Right atrium auricular region (tissue), 2 donors: ENCODE measurements around the gene GXYLT1. TPM values are rescaled to one million over a fixed set of nuclear protein-coding genes. Genes with fewer than 3 reads are reported as not detected.

ENCODE experiments used
- DNase-seq: peaks from one replicate; pipeline ENCODE4 v3.0.0-alpha.2; 2019; ENCODE audit warnings: low spot score
- H3K27ac ChIP-seq, 2 donors: fragments of 200-600 bp; sonication (generic); 1 replicate in 1 of 2; 2 replicates in 1 of 2; pipeline ENCODE4 v1.5.1; 2016 to 2019
- H3K27me3 ChIP-seq, 2 donors: fragments of 200-600 bp; sonication (generic); one replicate each; pipeline versions ENCODE4 v1.5.1 to v1.6.0; 2017 to 2019
- H3K36me3 ChIP-seq: fragments of 200-600 bp; sonication (generic); one replicate; pipeline ENCODE4 v1.5.1; 2016
- H3K4me1 ChIP-seq, 2 donors: fragments of 200-600 bp; sonication (generic); one replicate each; pipeline versions ENCODE4 v1.5.1 to v1.6.0; 2017 to 2019
- H3K4me3 ChIP-seq, 2 donors: fragments of 200-600 bp; sonication (generic); 1 replicate in 1 of 2; 2 replicates in 1 of 2; pipeline ENCODE4 v1.5.1; 2017 to 2019; ENCODE audit warnings: mild to moderate bottlenecking in 1 of 2, moderate library complexity in 1 of 2
- H3K9me3 ChIP-seq, 2 donors: fragments of 200-600 bp; sonication (generic); one replicate each; pipeline ENCODE4 v1.5.1; 2019
- CTCF ChIP-seq, 2 donors: fragments of 200-600 bp; sonication (generic); IDR thresholded peaks; one replicate each; pipeline ENCODE4 v1.5.1; 2019; ENCODE audit warnings: antibody characterized with exemption in 2 of 2
- total RNA-seq, 2 donors: library from RNA; depleted of rRNA; stranded (reverse); fragments of >200 nt; gene quantifications; one replicate each; pipeline ENCODE4 v1.1.0, GENCODE V29; 2016

Gene GXYLT1
- total RNA-seq, 2 donors from 2014 or later = 5.9 TPM

GRCh38 chr12:42172441-42173210, 28.0 kb upstream of the GXYLT1 start:
- TF ChIP-seq CTCF (IDR thresholded peaks at IDR 0.05) = no peak
- peaks cover 0 to 15% of the 10 kb centered on the region in 2 donors for H3K4me1 ChIP-seq
- no peak overlapping the region for H3K4me3 ChIP-seq
- DNase-seq = no peak
- H3K36me3 ChIP-seq = peaks cover 9% of the 10 kb centered on the region
- H3K27ac ChIP-seq = no peak overlapping the region
- no peaks in the 10 kb centered on the region for H3K27me3 ChIP-seq
- H3K9me3 ChIP-seq = no peaks in the 10 kb centered on the region

GRCh38 chr12:42167711-42168110, 23.0 kb upstream of the GXYLT1 start:
- Histone ChIP-seq H3K4me1 (peaks cover 0 to 13% of the 10 kb centered on the region in 2 donors), H3K36me3 (peaks cover 9% of the 10 kb centered on the region), H3K27ac (no peak overlapping the region), H3K9me3 (no peaks in the 10 kb centered on the region), H3K4me3 (no peak overlapping the region), H3K27me3 (no peaks in the 10 kb centered on the region)
- DNase-seq = no peak
- no peak for TF ChIP-seq CTCF (IDR thresholded peaks at IDR 0.05)

GRCh38 chr12:42166501-42166900, 21.8 kb upstream of the GXYLT1 start:
- peaks cover 0 to 15% of the 10 kb centered on the region in 2 donors for H3K4me1 ChIP-seq
- peaks cover 4% of the 10 kb centered on the region for H3K36me3 ChIP-seq
- TF ChIP-seq CTCF (IDR thresholded peaks at IDR 0.05) = no peak
- DNase-seq = no peak
- no peak overlapping the region for H3K27ac ChIP-seq
- no peaks in the 10 kb centered on the region for H3K27me3 ChIP-seq
- no peak overlapping the region for H3K4me3 ChIP-seq
- no peaks in the 10 kb centered on the region for H3K9me3 ChIP-seq

GRCh38 chr12:42163913-42164312, 19.2 kb upstream of the GXYLT1 start:
- no peaks in the 10 kb centered on the region for H3K27me3 ChIP-seq
- no peak for TF ChIP-seq CTCF (IDR thresholded peaks at IDR 0.05)
- H3K4me1 ChIP-seq = peaks cover 0 to 15% of the 10 kb centered on the region in 2 donors
- DNase-seq = no peak
- H3K27ac ChIP-seq = no peak overlapping the region
- H3K36me3 ChIP-seq = peaks cover 7% of the 10 kb centered on the region
- H3K9me3 ChIP-seq = no peaks in the 10 kb centered on the region
- H3K4me3 ChIP-seq = no peak overlapping the region

- H3K36me3 ChIP-seq = peaks cover 13% of the 10 kb centered on the region
- H3K9me3 ChIP-seq = no peaks in the 10 kb centered on the region
- H3K4me3 ChIP-seq = no peak overlapping the region
- peaks cover 0 to 15% of the 10 kb centered on the region in 2 donors for H3K4me1 ChIP-seq
- DNase-seq = no peak
- no peaks in the 10 kb centered on the region for H3K27me3 ChIP-seq
- no peak overlapping the region for H3K27ac ChIP-seq
- TF ChIP-seq CTCF (IDR thresholded peaks at IDR 0.05) = no peak
Measured at GRCh38 chr12:42162965-42163364, 18.3 kb upstream of the GXYLT1 start.

- no peak for TF ChIP-seq CTCF (IDR thresholded peaks at IDR 0.05)
- Histone ChIP-seq H3K4me1 (peaks cover 0 to 15% of the 10 kb centered on the region in 2 donors), H3K27me3 (no peaks in the 10 kb centered on the region), H3K4me3 (no peak overlapping the region), H3K36me3 (peaks cover 13% of the 10 kb centered on the region), H3K27ac (no peak overlapping the region), H3K9me3 (no peaks in the 10 kb centered on the region)
- no peak for DNase-seq
Measured at GRCh38 chr12:42162193-42162592, 17.5 kb upstream of the GXYLT1 start.
